ENCODE measurements around the gene FTCDNL1. TPM values are rescaled to one million over a fixed set of nuclear protein-coding genes. Genes with fewer than 3 reads are reported as not detected.

Gene FTCDNL1
- total RNA-seq, 1 experiment from 2014 or later: 2.0 TPM

DNA sequence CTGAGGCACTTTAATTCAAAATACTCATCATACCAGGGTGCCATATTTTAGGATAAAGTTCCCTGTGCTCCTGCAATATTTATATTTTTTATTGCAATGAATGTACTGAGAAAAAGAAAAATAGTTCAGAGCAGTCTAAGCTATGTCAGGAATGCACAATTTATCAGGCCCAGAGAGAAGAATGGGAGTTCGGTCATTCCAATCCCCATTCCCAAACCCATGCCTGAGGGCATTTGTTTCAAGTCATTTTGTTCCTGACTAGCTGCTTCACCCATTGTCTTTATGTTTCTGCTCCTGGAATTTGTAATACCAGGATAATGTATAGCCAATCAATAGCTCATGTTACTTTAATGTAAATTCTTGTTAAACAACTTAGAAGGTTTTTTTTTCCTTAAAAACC is 24.4 kb upstream of the FTCDNL1 start:
- Histone ChIP-seq H4K8ac (replicated peaks; ENCODE audit: insufficient read length, low read depth, low read length) (no peak overlapping the region), H3K9me3 (ENCODE audit: control insufficient read depth, low read depth, low read length) (no peaks in the 10 kb centered on the region), H3K4me2 (ENCODE audit: insufficient read depth, insufficient read length, low read length) (no peak overlapping the region), H3K9ac (ENCODE audit: extremely low read depth, insufficient read length, low read length) (no peak overlapping the region), H3K27ac (ENCODE audit: insufficient read length, low read depth, low read length) (no peak overlapping the region), H4K5ac (ENCODE audit: insufficient read length, low read depth, low read length) (no peak overlapping the region), H2BK5ac (ENCODE audit: insufficient read length, low read length) (no peak overlapping the region), H3K79me1 (ENCODE audit: insufficient read depth, low read depth, low read length, poor library complexity, severe bottlenecking) (no peaks in the 10 kb centered on the region), H2AK5ac (ENCODE audit: insufficient read length, low read length) (no peak overlapping the region), H4K91ac (ENCODE audit: insufficient read length, low read depth, low read length) (no peak overlapping the region), H2BK12ac (ENCODE audit: insufficient read length, low read depth, low read length) (no peak overlapping the region), H2AFZ (ENCODE audit: low read length) (no peak overlapping the region), H3K18ac (ENCODE audit: insufficient read length, low read depth, low read length) (no peak overlapping the region), H3K79me2 (ENCODE audit: insufficient read depth, low read length) (no peaks in the 10 kb centered on the region), H3K56ac (ENCODE audit: insufficient read length, low read depth, low read length) (no peak overlapping the region), H3K4ac (ENCODE audit: low read depth, low read length) (no peak overlapping the region), H3K14ac (ENCODE audit: insufficient read depth, low read length) (no peak overlapping the region), H2BK20ac (ENCODE audit: low read depth, low read length, poor library complexity, severe bottlenecking) (no peak overlapping the region), H3K4me1 (ENCODE audit: insufficient read depth, low read length) (peaks cover 2% of the 10 kb centered on the region; the same call in 1 of the 2 replicates), H2BK120ac (ENCODE audit: low read depth, low read length, poor library complexity, severe bottlenecking) (no peak overlapping the region), H3K23me2 (ENCODE audit: insufficient read length, low read depth, low read length, poor library complexity, severe bottlenecking) (no peaks in the 10 kb centered on the region), H4K20me1 (ENCODE audit: control insufficient read depth, insufficient read depth, insufficient read length) (no peaks in the 10 kb centered on the region), H2BK15ac (ENCODE audit: low read depth, low read length) (no peak overlapping the region), H3K27me3 (ENCODE audit: insufficient read depth, low read length) (no peaks in the 10 kb centered on the region), H3T11ph (ENCODE audit: low read length) (no peak overlapping the region), H3K23ac (ENCODE audit: insufficient read length, low read depth, low read length) (no peak overlapping the region)
- TF ChIP-seq, protein P1, sequence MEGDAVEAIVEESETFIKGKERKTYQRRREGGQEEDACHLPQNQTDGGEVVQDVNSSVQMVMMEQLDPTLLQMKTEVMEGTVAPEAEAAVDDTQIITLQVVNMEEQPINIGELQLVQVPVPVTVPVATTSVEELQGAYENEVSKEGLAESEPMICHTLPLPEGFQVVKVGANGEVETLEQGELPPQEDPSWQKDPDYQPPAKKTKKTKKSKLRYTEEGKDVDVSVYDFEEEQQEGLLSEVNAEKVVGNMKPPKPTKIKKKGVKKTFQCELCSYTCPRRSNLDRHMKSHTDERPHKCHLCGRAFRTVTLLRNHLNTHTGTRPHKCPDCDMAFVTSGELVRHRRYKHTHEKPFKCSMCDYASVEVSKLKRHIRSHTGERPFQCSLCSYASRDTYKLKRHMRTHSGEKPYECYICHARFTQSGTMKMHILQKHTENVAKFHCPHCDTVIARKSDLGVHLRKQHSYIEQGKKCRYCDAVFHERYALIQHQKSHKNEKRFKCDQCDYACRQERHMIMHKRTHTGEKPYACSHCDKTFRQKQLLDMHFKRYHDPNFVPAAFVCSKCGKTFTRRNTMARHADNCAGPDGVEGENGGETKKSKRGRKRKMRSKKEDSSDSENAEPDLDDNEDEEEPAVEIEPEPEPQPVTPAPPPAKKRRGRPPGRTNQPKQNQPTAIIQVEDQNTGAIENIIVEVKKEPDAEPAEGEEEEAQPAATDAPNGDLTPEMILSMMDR (conservative IDR thresholded peaks at IDR 0.05): no peak
- DNase-seq: no peak
- Mint-ChIP-seq H3K4me3 (no peak overlapping the region), H3K4me1 (peaks cover 8 to 9% of the 10 kb centered on the region in 2 experiments), H3K27me3 (ENCODE audit: low read depth) (no peaks in the 10 kb centered on the region), H3K36me3 (ENCODE audit: insufficient read depth in 1 of 3, low read depth in 3 of 3) (peaks cover 16 to 34% (median 25%) of the 10 kb centered on the region in 3 experiments), H3K27ac (no peak overlapping the region), H3K9me3 (peaks cover 21 to 36% of the 10 kb centered on the region in 2 experiments)
- WGBS (ENCODE audit: extremely low coverage, insufficient read length, low lambda C conversion rate): no CpG with 5 or more reads among the region's 1 CpG

All from H9 (cell line).